H1 (cell line): ENCODE data around the gene C15orf39. TPM values are rescaled to one million over a fixed set of nuclear protein-coding genes. Genes with fewer than 3 reads are reported as not detected.

ENCODE experiments used
- CTCF ChIA-PET: fragments of 300-600 bp; sonication (Branson Sonifier 250); formaldehyde crosslinking; loops from one replicate; lab custom pipeline; 2021; ENCODE audit not compliant: partially characterized antibody; lab: Charles Lee
- POLR2A ChIA-PET: fragments of 300-600 bp; sonication (Branson Sonifier 250); formaldehyde crosslinking; loops from one replicate; lab custom pipeline; 2021; ENCODE audit warnings: inconsistent platforms; ENCODE audit not compliant: partially characterized antibody; lab: Charles Lee
- DNase-seq, 2 experiments: peaks; one replicate each; pipeline versions ENCODE4 v3.0.0 to v3.0.0-alpha.2; 2010 to 2022; ENCODE audit warnings: low spot score in 2 of 2, low read depth in 1 of 2, mixed read lengths in 1 of 2
- FAIRE-seq: peaks from 2 replicates; lab custom pipeline; 2011; peaks lifted over from hg19 to GRCh38; lab: Jason Lieb, UNC
- H2AFZ ChIP-seq: 2 replicates; pipeline ENCODE4 v1.8.1; 2012; ENCODE audit warnings: low read length, inconsistent platforms
- H2AK5ac ChIP-seq: 2 replicates; pipeline ENCODE4 v1.6.1; 2013; ENCODE audit warnings: low read depth, low read length
- H2BK120ac ChIP-seq: replicated peaks from 2 replicates; pipeline ENCODE3; 2013; ENCODE audit warnings: low read depth, low read length, inconsistent platforms
- H2BK12ac ChIP-seq: 2 replicates; pipeline ENCODE4 v1.6.1; 2013; ENCODE audit warnings: low read depth, low read length
- H2BK15ac ChIP-seq: 2 replicates; pipeline ENCODE4 v1.6.1; 2013; ENCODE audit warnings: low read length
- H2BK20ac ChIP-seq: 2 replicates; pipeline ENCODE4 v1.6.1; 2013; ENCODE audit warnings: low read length
- H2BK5ac ChIP-seq: 2 replicates; pipeline ENCODE4 v1.6.1; 2013; ENCODE audit warnings: low read depth, low read length
- H3K14ac ChIP-seq: 2 replicates; pipeline ENCODE4 v1.6.1; 2013; ENCODE audit warnings: inconsistent platforms; ENCODE audit not compliant: insufficient read length
- H3K18ac ChIP-seq: 2 replicates; pipeline ENCODE4 v1.6.1; 2013; ENCODE audit warnings: low read length; ENCODE audit errors: extremely low read depth
- H3K23ac ChIP-seq: 2 replicates; pipeline ENCODE4 v1.6.1; 2013; ENCODE audit warnings: inconsistent platforms; ENCODE audit not compliant: insufficient read length
- H3K23me2 ChIP-seq: 2 replicates; pipeline ENCODE4 v1.6.1; 2013; ENCODE audit warnings: low read depth, low read length
- H3K27ac ChIP-seq: 2 replicates; pipeline ENCODE4 v1.6.1; 2011; ENCODE audit warnings: low read depth, low read length, inconsistent platforms
- H3K27me3 ChIP-seq, 4 experiments: replicated peaks in 1 of 4; 1 replicate in 1 of 4; 2 replicates in 3 of 4; pipeline versions ENCODE4 v1.6.1 to v1.8.1; 2011 to 2013; ENCODE audit warnings: low read length in 3 of 4, mild to moderate bottlenecking in 3 of 4, inconsistent platforms in 2 of 4, mixed read lengths in 2 of 4, moderate library complexity in 1 of 4; ENCODE audit not compliant: control insufficient read depth in 3 of 4, insufficient read depth in 3 of 4; ENCODE audit errors: extremely low read depth in 1 of 4
- H3K36me3 ChIP-seq, 4 experiments: 2 replicates each; pipeline versions ENCODE4 v1.6.1 to v1.8.1; 2011 to 2013; ENCODE audit warnings: mild to moderate bottlenecking in 4 of 4, low read length in 3 of 4, moderate library complexity in 2 of 4, control low read depth in 1 of 4, inconsistent platforms in 1 of 4; ENCODE audit not compliant: insufficient read depth in 4 of 4, control insufficient read depth in 2 of 4
- H3K4ac ChIP-seq: replicated peaks from 2 replicates; pipeline ENCODE3; 2013; ENCODE audit warnings: low read length, low read depth, mixed read lengths, inconsistent platforms; ENCODE audit not compliant: insufficient read length
- H3K4me1 ChIP-seq, 4 experiments: replicated peaks in 1 of 4; 1 replicate in 1 of 4; 2 replicates in 3 of 4; pipeline versions ENCODE4 v1.6.1 to v1.8.1; 2011 to 2013; ENCODE audit warnings: low read length in 3 of 4, inconsistent platforms in 2 of 4, mixed read lengths in 1 of 4; ENCODE audit not compliant: insufficient read depth in 4 of 4, control insufficient read depth in 3 of 4
- H3K4me2 ChIP-seq, 2 experiments: 2 replicates each; pipeline versions ENCODE4 v1.6.1 to v1.8.1; 2011 to 2013; ENCODE audit warnings: low read depth in 2 of 2, low read length in 2 of 2, control low read depth in 1 of 2, inconsistent platforms in 1 of 2, mild to moderate bottlenecking in 1 of 2; ENCODE audit not compliant: insufficient read depth in 1 of 2
- H3K4me3 ChIP-seq, 4 experiments: fragments of 200-600, 300-600 bp in 1 of 4; sonication (generic), shearing (Covaris generic), sonication (Bioruptor Twin) in 1 of 4; 2 replicates each; pipeline versions ENCODE4 v1.5.1 to v1.8.1; 2011 to 2016; ENCODE audit warnings: low read length in 4 of 4, low read depth in 3 of 4, control low read depth in 2 of 4, inconsistent platforms in 2 of 4, mild to moderate bottlenecking in 2 of 4, mixed read lengths in 1 of 4, moderate library complexity in 1 of 4; ENCODE audit not compliant: insufficient read depth in 2 of 4; ENCODE audit errors: extremely low read depth in 1 of 4
- H3K56ac ChIP-seq: replicated peaks from 2 replicates; pipeline ENCODE3; 2013; ENCODE audit warnings: low read depth, mild to moderate bottlenecking, mixed read lengths, low read length, inconsistent platforms; ENCODE audit not compliant: insufficient read length
- H3K79me1 ChIP-seq: 2 replicates; pipeline ENCODE4 v1.6.1; 2013; ENCODE audit warnings: low read depth, low read length, control low read depth
- H3K79me2 ChIP-seq, 2 experiments: 2 replicates each; pipeline versions ENCODE4 v1.6.1 to v1.8.1; 2012 to 2013; ENCODE audit warnings: low read length in 2 of 2, mild to moderate bottlenecking in 2 of 2, inconsistent platforms in 1 of 2; ENCODE audit not compliant: insufficient read depth in 2 of 2, control insufficient read depth in 1 of 2
- H3K9ac ChIP-seq, 4 experiments: replicated peaks in 1 of 4; 1 replicate in 1 of 4; 2 replicates in 3 of 4; pipeline versions ENCODE4 v1.6.1 to v1.8.1; 2011 to 2013; ENCODE audit warnings: low read depth in 3 of 4, low read length in 3 of 4, control low read depth in 2 of 4, mild to moderate bottlenecking in 2 of 4, moderate library complexity in 2 of 4, inconsistent platforms in 1 of 4; ENCODE audit errors: extremely low read depth in 1 of 4
- H3K9me3 ChIP-seq, 2 experiments: 2 replicates each; pipeline versions ENCODE4 v1.6.1 to v1.8.1; 2012 to 2013; ENCODE audit warnings: mild to moderate bottlenecking in 2 of 2, moderate library complexity in 2 of 2, control low read depth in 1 of 2, inconsistent platforms in 1 of 2, low read depth in 1 of 2, low read length in 1 of 2, mixed read lengths in 1 of 2; ENCODE audit not compliant: insufficient read depth in 2 of 2
- H4K20me1 ChIP-seq, 2 experiments: replicated peaks in 1 of 2; 2 replicates each; pipeline versions ENCODE3 to v1.8.1; 2011 to 2013; ENCODE audit warnings: inconsistent platforms in 2 of 2, low read length in 2 of 2, mild to moderate bottlenecking in 1 of 2; ENCODE audit not compliant: insufficient read depth in 2 of 2, control insufficient read depth in 1 of 2
- H4K5ac ChIP-seq: 2 replicates; pipeline ENCODE4 v1.6.1; 2013; ENCODE audit warnings: low read length, low read depth, mixed read lengths, inconsistent platforms; ENCODE audit not compliant: insufficient read length
- H4K8ac ChIP-seq: 2 replicates; pipeline ENCODE4 v1.8.0; 2013; ENCODE audit warnings: mild to moderate bottlenecking, moderate library complexity, low read length, inconsistent platforms; ENCODE audit not compliant: insufficient read depth; ENCODE audit errors: extremely low read depth
- H4K91ac ChIP-seq: replicated peaks from 2 replicates; pipeline ENCODE3; 2013; ENCODE audit warnings: low read length, mixed read lengths, inconsistent platforms; ENCODE audit not compliant: insufficient read length
- CHD1 ChIP-seq: IDR thresholded peaks from 2 replicates; pipeline ENCODE4 v1.6.1; 2012; ENCODE audit warnings: low read depth, low read length, improper control_type of control experiment
- CTBP2 ChIP-seq: IDR thresholded peaks from 2 replicates; pipeline ENCODE4 v1.7.0; 2011; ENCODE audit warnings: borderline replicate concordance, mild to moderate bottlenecking, moderate library complexity, mixed read lengths, low read length; ENCODE audit not compliant: insufficient read depth, insufficient read length
- EP300 ChIP-seq, 2 experiments: IDR thresholded peaks; 1 replicate in 1 of 2; 2 replicates in 1 of 2; pipeline ENCODE4 v1.6.1; 2011 to 2012; ENCODE audit warnings: low read depth in 2 of 2, low read length in 2 of 2, mild to moderate bottlenecking in 2 of 2, borderline replicate concordance in 1 of 2, inconsistent platforms in 1 of 2, moderate library complexity in 1 of 2
- GABPA ChIP-seq: IDR thresholded peaks from 2 replicates; pipeline ENCODE4 v1.6.1; 2011; ENCODE audit warnings: mild to moderate bottlenecking, low read length, moderate library complexity, borderline replicate concordance; ENCODE audit not compliant: insufficient read depth
- POLR2AphosphoS5 ChIP-seq: IDR thresholded peaks from 2 replicates; pipeline ENCODE4 v1.6.1; 2011; ENCODE audit warnings: low read depth, low read length
- RBBP5 ChIP-seq: IDR thresholded peaks from 2 replicates; pipeline ENCODE4 v1.7.1; 2012; ENCODE audit warnings: low read depth, mild to moderate bottlenecking, inconsistent platforms, low read length, moderate library complexity, borderline replicate concordance
- RNF2 ChIP-seq: fragments of 200-900, 300-1000 bp; sonication (generic); IDR thresholded peaks from 2 replicates; pipeline ENCODE4 v1.7.1; 2016; ENCODE audit warnings: borderline replicate concordance, low read depth, mild to moderate bottlenecking, antibody characterized with exemption, low read length; ENCODE audit not compliant: poor library complexity, severe bottlenecking; ENCODE audit errors: missing control alignments
- SAP30 ChIP-seq: fragments of 300-600 bp; sonication (generic); IDR thresholded peaks from 2 replicates; pipeline ENCODE4 v1.7.1; 2012; ENCODE audit warnings: low read length, moderate library complexity, mild to moderate bottlenecking, inconsistent platforms; ENCODE audit not compliant: insufficient read depth, insufficient replicate concordance
- SP4 ChIP-seq: IDR thresholded peaks from 2 replicates; pipeline ENCODE4 v1.6.1; 2012; ENCODE audit warnings: low read length, inconsistent platforms
- SUZ12 ChIP-seq: fragments of 200-600 bp; sonication (generic); IDR thresholded peaks from 2 replicates; pipeline ENCODE4 v1.6.1; 2012; ENCODE audit warnings: mild to moderate bottlenecking, inconsistent platforms, low read length, moderate library complexity, mixed read lengths
- TAF1 ChIP-seq: IDR thresholded peaks from 2 replicates; pipeline ENCODE4 v1.6.1; 2011; ENCODE audit warnings: mild to moderate bottlenecking, low read depth, low read length
- TBP ChIP-seq: IDR thresholded peaks from 2 replicates; pipeline ENCODE4 v1.6.1; 2011; ENCODE audit warnings: low read depth, low read length, improper control_type of control experiment
- WGBS, 2 experiments: shearing (Covaris generic) in 1 of 2; methylation state at CpG; one replicate each; pipeline versions ENCODE4 v1.1.6 to v1.1.7; 2013 to 2015; ENCODE audit warnings: low lambda C conversion rate in 2 of 2, mixed read lengths in 2 of 2, inconsistent platforms in 1 of 2, low coverage in 1 of 2, missing lambda C conversion rate in 1 of 2; ENCODE audit not compliant: insufficient replicate concordance in 2 of 2, insufficient coverage in 1 of 2, insufficient read length in 1 of 2; ENCODE audit errors: extremely low coverage in 1 of 2, missing lambda C conversion rate in 1 of 2; 5-methylcytosine and 5-hydroxymethylcytosine counted together
- polyA plus RNA-seq, 7 experiments: library from polyadenylated mRNA; depleted of rRNA in 3 of 7; stranded (reverse) in 5 of 7; unstranded in 2 of 7; fragments of >200 nt in 5 of 7; fragments of 200-250 nt in 2 of 7; gene quantifications; 1 replicate in 5 of 7; 2 replicates in 1 of 7; 4 replicates in 1 of 7; pipeline versions ENCODE4 v1.2.1 to v1.2.3, GENCODE V29; 2011 to 2013; ENCODE audit warnings: missing spikeins in 2 of 7, mixed read lengths in 2 of 7
- total RNA-seq: library from RNA; stranded (reverse); fragmentation: NEBNext Ultra II Directional; extraction: Animal tissue kit (Norgen Biotek cat#: 25700); gene quantifications from 2 replicates; pipeline ENCODE4 v1.2.1, GENCODE V29; 2021
- TF ChIP-seq, protein P1 (sequence below): IDR thresholded peaks from 2 replicates; pipeline ENCODE4 v1.6.1; 2012; ENCODE audit warnings: inconsistent platforms

C15orf39 gene
- total and polyA plus RNA-seq, 2 of the 8 experiments (the other 6 are each of a cell fraction or from before 2014, with no cell fraction given): 13.8 to 38.5 TPM

DNA sequence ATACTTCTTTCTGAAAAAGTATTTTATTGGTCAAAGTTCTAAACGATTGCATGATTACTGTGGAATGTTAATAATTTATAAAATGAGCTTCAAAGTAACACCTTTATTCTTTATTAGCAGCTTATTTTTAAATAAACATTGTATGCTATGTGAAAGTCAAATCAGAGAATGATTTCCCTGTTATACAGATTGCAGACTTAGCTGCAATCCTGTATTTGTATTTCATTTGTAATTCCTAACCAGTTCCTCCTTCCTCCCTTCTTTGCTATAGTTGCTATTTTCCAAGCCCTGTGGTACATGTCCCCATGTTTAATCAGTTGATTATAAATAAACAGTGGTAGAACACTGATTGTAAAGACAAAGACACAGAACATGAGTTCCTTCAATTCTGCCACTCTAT lies 42.4 kb upstream of the C15orf39 start:
- Histone ChIP-seq H3K36me3 (no peaks in the 10 kb centered on the region), H3K79me1 (no peaks in the 10 kb centered on the region), H4K20me1 (no peaks in the 10 kb centered on the region), H3K14ac (no peak overlapping the region), H4K91ac (no peak overlapping the region), H3K9ac (no peak overlapping the region; a peak in 1 of 7 replicates), H3K4me1 (peaks cover 0 to 11% (median 6%) of the 10 kb centered on the region in 4 experiments; a peak in 6 of 7 replicates), H4K8ac (no peak overlapping the region), H2BK120ac (no peak overlapping the region), H2AFZ (no peak overlapping the region), H3K79me2 (no peaks in the 10 kb centered on the region), H3K23me2 (no peaks in the 10 kb centered on the region), H3K4me3 (no peak overlapping the region), H3K4me2 (no peak overlapping the region), H3K27me3 (no peaks in the 10 kb centered on the region), H3K23ac (no peak overlapping the region), H3K4ac (no peak overlapping the region), H4K5ac (no peak overlapping the region), H3K9me3 (no peaks in the 10 kb centered on the region), H2BK15ac (no peak overlapping the region), H2BK5ac (no peak overlapping the region), H3K18ac (no peak overlapping the region), H2BK12ac (no peak overlapping the region), H3K27ac (no peak overlapping the region), H3K56ac (no peak overlapping the region), H2BK20ac (no peak overlapping the region), H2AK5ac (no peak overlapping the region)
- CTCF ChIA-PET: interaction anchor here (0.5 to 1.6 kb wide), 4 partner anchors 22 to 129 kb away, joined by 3 to 4 read pairs (median 4); no protein-coding TSS in a partner anchor
- FAIRE-seq (no peak), DNase-seq (no peak)
- POLR2A ChIA-PET: no interaction called here
- WGBS, 2 experiments: 100% methylated on average over 1 of the region's 1 CpG; no CpG with 5 or more reads in 1 of the 2 experiments
- no peak for TF ChIP-seq RBBP5
- no peak for TF ChIP-seq TAF1
- no peak for TF ChIP-seq SUZ12
- no peak for TF ChIP-seq EP300 (IDR thresholded peaks at IDR 0.05; ENCODE audit: borderline replicate concordance in 1 of 2, low read depth in 2 of 2, low read length in 2 of 2)
- TF ChIP-seq CTBP2: no peak
- no peak for TF ChIP-seq TBP
- TF ChIP-seq POLR2AphosphoS5: no peak
- TF ChIP-seq GABPA: no peak
- TF ChIP-seq SP4: no peak
- TF ChIP-seq, protein P1, sequence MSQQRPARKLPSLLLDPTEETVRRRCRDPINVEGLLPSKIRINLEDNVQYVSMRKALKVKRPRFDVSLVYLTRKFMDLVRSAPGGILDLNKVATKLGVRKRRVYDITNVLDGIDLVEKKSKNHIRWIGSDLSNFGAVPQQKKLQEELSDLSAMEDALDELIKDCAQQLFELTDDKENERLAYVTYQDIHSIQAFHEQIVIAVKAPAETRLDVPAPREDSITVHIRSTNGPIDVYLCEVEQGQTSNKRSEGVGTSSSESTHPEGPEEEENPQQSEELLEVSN: no peak
- no peak for TF ChIP-seq CHD1
- no peak for TF ChIP-seq RNF2
- TF ChIP-seq SAP30: no peak
